GM19395 (cell line): Measurements from ENCODE around the gene FAM111A.

Experiments used
- ATAC-seq: cut with Tn5 transposase; IDR thresholded peaks from one replicate; pipeline ENCODE4 v1.9.1; 2021; ENCODE audit warnings: mild to moderate bottlenecking, moderate library complexity; ENCODE audit not compliant: unreplicated experiment

Gene FAM111A

GRCh38 chr11:59178402-59178801, 35.7 kb downstream of the FAM111A start:
- no peak for ATAC-seq

GRCh38 chr11:59179121-59179520, 36.5 kb downstream of the FAM111A start:
- no peak for ATAC-seq

GRCh38 chr11:59180168-59180776, 37.6 kb downstream of the FAM111A start:
- no peak for ATAC-seq

GRCh38 chr11:59180907-59181306, 38.3 kb downstream of the FAM111A start:
- no peak for ATAC-seq

DNA sequence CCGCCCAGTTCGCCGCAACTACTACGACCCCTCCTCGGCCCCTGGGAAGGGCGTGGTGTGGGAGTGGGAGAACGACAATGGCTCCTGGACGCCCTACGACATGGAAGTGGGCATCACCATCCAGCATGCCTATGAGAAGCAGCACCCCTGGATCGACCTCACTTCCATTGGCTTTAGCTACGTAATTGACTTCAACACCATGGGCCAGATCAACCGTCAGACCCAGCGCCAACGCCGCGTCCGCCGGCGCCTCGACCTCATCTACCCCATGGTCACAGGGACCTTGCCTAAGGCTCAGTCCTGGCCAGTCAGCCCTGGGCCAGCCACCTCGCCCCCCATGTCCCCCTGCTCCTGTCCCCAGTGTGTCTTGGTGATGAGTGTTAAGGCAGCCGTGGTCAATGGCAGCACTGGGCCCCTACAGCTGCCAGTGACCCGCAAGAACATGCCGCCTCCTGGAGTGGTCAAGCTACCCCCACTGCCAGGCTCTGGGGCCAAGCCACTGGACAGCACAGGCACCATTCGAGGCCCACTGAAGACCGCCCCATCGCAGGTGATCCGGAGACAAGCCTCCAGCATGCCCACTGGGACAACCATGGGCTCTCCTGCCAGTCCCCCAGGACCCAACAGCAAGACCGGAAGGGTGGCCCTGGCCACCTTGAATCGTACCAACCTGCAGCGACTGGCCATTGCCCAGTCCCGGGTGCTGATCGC, 39.2 kb downstream of the FAM111A start:
- no peak for ATAC-seq

GRCh38 chr11:59182457-59183151, 39.9 kb downstream of the FAM111A start:
- peak; percentile 57 for ATAC-seq

DNA sequence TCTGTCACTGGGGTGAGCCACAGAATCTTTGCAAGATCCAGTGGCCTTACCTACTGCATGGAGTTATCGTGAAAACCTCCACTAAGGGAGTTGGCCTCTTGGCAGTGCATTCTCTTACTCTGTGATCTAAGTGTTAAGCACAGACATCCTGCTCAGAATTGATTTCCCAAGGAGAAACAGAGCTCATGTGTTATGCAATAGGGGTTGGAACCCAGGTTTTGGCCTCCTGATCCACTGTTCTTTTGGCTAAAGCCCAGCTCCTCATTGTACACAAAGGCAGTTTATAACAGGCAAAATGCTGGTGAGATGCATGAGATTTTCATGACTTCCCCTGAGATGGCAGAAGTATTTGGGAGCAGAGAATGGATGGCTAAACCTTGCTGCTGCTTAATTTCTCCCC, 41.1 kb downstream of the FAM111A start:
- no peak for ATAC-seq

DNA sequence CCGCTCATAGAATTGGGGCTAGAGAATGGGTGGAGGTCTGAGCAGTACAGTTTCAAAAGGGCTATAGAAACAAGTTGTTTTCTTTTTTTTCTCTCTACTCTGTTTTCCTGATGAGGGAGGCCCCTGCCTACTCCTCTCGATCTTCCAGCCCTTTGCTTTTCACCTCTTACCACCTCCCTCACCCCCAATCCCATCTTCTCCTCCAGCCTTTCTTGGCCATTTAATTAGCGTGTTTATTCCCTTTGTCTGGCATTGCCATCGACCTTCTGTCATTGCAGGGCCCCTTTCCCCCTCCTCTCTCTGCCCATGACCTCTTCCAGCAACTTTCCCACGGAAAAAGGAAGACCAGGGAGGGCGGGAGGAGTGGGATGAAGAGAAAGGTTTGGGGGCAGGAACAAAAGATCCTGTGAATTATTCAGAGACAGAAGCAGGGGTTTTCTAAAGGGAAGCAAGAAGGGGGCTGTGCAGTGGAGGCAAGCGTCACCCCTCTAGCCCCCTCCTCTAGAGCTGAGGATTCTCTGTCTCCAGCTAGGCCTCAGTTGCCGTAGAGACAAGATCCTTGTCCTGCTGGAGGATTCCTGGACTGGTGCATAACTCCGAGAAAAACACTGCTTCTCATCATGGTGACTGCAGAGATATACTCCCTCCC, 42.2 kb downstream of the FAM111A start:
- no peak for ATAC-seq

- ATAC-seq = no peak
Measured at GRCh38 chr11:59185386-59185945, 42.8 kb downstream of the FAM111A start.

DNA sequence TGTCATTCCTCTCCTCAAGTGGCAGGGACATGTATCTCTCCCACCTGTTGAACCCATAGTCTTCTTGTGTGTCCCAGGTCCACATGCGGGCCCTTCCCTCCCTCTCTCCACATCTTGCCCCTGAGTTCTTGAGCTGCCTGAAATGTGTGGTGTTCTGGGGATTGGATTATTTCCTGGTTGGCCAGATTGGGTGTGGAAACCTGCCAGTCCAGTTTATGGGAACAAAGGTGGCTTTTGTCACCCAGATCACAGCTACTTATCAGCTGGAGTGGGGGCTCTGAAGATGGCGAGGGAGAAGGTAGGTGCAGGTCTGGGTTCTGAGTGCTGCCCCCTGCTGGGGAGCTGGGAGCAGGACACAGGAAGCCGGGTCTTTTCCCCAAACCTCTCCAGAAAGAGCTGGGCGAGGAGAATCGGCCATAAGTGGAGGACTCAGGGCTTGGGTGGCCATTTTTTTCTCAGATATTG, 43.5 kb downstream of the FAM111A start:
- peak; percentile 70 for ATAC-seq

- ATAC-seq = no peak
Measured at GRCh38 chr11:59187035-59187434, 44.4 kb downstream of the FAM111A start.

DNA sequence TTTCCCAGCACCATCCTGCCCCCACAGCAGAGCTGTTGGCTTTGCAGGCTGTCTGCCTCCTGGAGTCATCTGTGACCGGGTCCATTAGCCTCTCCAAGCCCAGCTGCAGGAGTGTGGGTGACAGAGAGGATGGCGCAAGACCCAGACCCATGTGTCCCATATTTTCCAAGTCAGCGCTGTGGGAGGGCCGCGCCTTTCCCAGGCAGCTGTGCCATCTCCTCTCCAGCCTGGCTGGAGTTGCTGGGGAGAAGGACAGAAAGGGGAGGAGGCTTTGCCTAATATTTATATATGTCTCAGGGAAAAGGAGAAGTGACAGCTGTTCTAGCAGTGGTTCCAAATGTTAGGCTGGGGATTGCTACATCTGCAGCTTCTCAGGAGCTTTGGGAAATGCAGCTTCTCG, 44.9 kb downstream of the FAM111A start:
- ATAC-seq = no peak

- no peak for ATAC-seq
Measured at GRCh38 chr11:59188954-59189353, 46.3 kb downstream of the FAM111A start.

- ATAC-seq = no peak
Measured at GRCh38 chr11:59189986-59190385, 47.3 kb downstream of the FAM111A start.

GRCh38 chr11:59191095-59191494, 48.4 kb downstream of the FAM111A start:
- no peak for ATAC-seq

- no peak for ATAC-seq
Measured at GRCh38 chr11:59191890-59192289, 49.2 kb downstream of the FAM111A start.

DNA sequence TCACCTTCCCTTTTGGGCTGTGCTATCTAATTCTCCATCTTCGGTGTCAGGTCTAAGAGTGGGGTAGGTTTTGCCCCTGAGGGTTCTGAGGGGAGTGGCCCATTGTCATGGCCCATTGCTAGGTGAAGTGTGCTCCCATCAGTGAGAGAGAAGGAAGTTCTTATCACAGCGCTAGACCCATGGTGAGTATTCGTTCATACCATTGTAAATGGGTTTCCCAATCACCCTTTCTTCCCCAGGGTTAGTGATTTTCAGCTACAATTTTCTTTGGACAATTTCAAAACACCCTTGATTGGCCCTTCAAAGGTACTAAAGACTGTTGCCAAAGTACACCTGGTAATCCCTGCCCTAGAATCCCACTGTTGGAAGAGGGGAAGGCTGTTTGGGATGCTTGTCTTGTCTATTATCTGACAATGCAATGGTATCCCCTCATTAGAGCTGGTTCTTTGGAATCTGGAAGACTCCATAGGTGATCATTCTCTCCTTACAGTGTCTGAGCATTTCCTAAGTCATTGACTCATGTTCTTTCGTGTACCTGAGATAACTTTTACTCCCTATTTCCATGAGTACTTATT, 49.9 kb downstream of the FAM111A start:
- no peak for ATAC-seq

GRCh38 chr11:59193587-59194130, 51.0 kb downstream of the FAM111A start:
- no peak for ATAC-seq

GRCh38 chr11:59195586-59195985, 52.9 kb downstream of the FAM111A start:
- no peak for ATAC-seq

DNA sequence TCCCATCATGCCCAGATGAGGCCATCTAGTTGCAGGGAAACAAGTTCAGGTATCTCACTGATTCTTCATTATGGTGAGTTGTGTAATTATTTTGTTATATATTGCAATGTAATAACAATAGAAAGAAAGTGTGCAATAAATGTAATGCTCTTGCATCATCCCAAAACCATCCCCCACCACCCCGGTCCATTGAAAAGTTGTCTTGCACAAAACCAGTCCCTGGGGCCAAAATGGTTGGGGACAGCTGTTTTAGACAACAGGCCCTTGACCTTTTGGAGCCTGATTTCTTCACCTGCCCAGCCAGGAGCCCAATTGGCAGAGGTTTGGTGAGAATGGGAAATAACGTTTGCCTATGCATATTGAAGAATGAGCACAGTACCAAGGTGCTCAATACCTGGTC, 54.1 kb downstream of the FAM111A start:
- no peak for ATAC-seq

- ATAC-seq = no peak
Measured at GRCh38 chr11:59197991-59198390, 55.3 kb downstream of the FAM111A start.
